Thyroid gland (tissue), 4 donors: ENCODE data around the gene ARL15. TPM values are rescaled to one million over a fixed set of nuclear protein-coding genes. Genes with fewer than 3 reads are reported as not detected.

Source experiments
- DNase-seq, 2 donors: peaks; one replicate each; pipeline ENCODE4 v3.0.0-alpha.2; 2019
- H3K27ac ChIP-seq, 3 donors: fragments of 200-600 bp; sonication (generic); 1 replicate in 2 of 3; 2 replicates in 1 of 3; pipeline ENCODE4 v1.5.1; 2016 to 2019; ENCODE audit warnings: mild to moderate bottlenecking in 1 of 3, moderate library complexity in 1 of 3
- H3K27me3 ChIP-seq: fragments of 200-600 bp; sonication (generic); one replicate; pipeline ENCODE4 v1.5.1; 2019
- H3K36me3 ChIP-seq, 2 donors: fragments of 200-600 bp; sonication (generic); one replicate each; pipeline ENCODE4 v1.5.1; 2016 to 2019
- H3K4me1 ChIP-seq, 2 donors: fragments of 200-600 bp; sonication (generic); one replicate each; pipeline ENCODE4 v1.5.1; 2017 to 2019
- H3K4me3 ChIP-seq, 3 donors: fragments of 200-600 bp; sonication (generic); replicated peaks in 1 of 3; 1 replicate in 2 of 3; 2 replicates in 1 of 3; pipeline ENCODE4 v1.5.1; 2016; ENCODE audit warnings: mild to moderate bottlenecking in 1 of 3
- H3K9me3 ChIP-seq: fragments of 200-600 bp; sonication (generic); one replicate; pipeline ENCODE4 v1.5.1; 2017
- POLR2A ChIP-seq, 2 donors: fragments of 450-650 bp; IDR thresholded peaks; one replicate each; pipeline ENCODE4 v1.6.1; 2017; ENCODE audit warnings: antibody characterized with exemption in 2 of 2, mild to moderate bottlenecking in 2 of 2, moderate library complexity in 1 of 2
- WGBS, 2 donors: methylation state at CpG; one replicate each; pipeline ENCODE4 v1.1.5; 2017; 5-methylcytosine and 5-hydroxymethylcytosine counted together
- intact Hi-C: fragments of 100-400 bp; cut with DNase I; formaldehyde crosslinking; loops from one replicate; pipeline ENCODE4 v1.15.1; 2023
- total RNA-seq, 4 donors: library from RNA; depleted of rRNA; stranded (reverse); fragments of >200 nt; gene quantifications; one replicate each; pipeline ENCODE4 v1.2.3, GENCODE V29; 2016
- TF ChIP-seq, protein P1 (sequence below), 6 experiments: fragments of 200-600 bp in 3 of 6; fragments of 450-650 bp in 3 of 6; sonication (generic) in 3 of 6; IDR thresholded peaks; one replicate each; pipeline ENCODE4 v1.5.1; 2016 to 2019; ENCODE audit warnings: antibody characterized with exemption in 6 of 6, mild to moderate bottlenecking in 2 of 6, inconsistent platforms in 1 of 6, moderate library complexity in 1 of 6

Gene ARL15
- total RNA-seq, 4 donors from 2014 or later: 23.2 to 39.0 (median 29.5) TPM

DNA sequence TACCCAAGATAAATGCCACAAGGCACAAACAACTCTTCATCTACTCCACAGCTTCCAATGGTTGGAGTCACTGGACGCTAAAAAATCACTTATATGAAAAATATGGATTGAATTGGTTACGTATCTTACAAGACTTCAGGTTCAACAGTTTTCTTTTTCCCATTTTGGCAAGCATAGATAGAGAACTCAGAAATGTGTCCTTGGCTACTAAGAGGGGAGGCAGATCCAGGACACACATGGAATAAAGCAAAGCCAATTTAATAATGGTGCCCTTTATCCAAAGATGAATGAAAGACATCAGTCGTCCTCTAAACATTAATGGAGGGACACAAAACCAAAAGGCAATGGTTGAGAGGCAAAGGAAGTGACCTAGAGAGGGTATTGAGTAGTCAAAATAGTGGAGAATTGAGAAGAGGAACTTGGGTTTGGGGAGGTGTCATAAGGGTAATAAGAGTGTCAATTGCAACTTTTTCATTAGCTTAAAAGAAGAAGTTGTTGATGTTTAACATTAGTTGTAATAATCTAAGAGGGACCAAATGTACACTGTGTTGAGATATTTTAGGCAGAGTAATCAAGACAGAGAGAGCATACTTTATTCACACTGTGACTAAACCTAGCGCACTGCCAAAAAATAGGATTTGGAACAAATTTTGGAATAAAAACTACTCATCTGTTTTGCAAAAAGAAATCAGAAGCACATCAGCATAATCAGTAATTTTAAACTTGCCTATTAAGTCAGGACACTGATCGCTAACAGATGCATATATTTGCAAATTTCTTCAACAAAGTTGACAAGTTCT, 308.2 kb downstream of the ARL15 start:
- Histone ChIP-seq H3K27ac (no peak overlapping the region), H3K27me3 (no peaks in the 10 kb centered on the region), H3K36me3 (no peaks in the 10 kb centered on the region), H3K9me3 (no peaks in the 10 kb centered on the region), H3K4me1 (no peaks in the 10 kb centered on the region), H3K4me3 (no peak overlapping the region)
- TF ChIP-seq, protein P1, sequence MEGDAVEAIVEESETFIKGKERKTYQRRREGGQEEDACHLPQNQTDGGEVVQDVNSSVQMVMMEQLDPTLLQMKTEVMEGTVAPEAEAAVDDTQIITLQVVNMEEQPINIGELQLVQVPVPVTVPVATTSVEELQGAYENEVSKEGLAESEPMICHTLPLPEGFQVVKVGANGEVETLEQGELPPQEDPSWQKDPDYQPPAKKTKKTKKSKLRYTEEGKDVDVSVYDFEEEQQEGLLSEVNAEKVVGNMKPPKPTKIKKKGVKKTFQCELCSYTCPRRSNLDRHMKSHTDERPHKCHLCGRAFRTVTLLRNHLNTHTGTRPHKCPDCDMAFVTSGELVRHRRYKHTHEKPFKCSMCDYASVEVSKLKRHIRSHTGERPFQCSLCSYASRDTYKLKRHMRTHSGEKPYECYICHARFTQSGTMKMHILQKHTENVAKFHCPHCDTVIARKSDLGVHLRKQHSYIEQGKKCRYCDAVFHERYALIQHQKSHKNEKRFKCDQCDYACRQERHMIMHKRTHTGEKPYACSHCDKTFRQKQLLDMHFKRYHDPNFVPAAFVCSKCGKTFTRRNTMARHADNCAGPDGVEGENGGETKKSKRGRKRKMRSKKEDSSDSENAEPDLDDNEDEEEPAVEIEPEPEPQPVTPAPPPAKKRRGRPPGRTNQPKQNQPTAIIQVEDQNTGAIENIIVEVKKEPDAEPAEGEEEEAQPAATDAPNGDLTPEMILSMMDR (IDR thresholded peaks at IDR 0.05): no peak
- no peak for TF ChIP-seq POLR2A (IDR thresholded peaks at IDR 0.05)
- DNase-seq: no peak
- WGBS, 2 donors: 86 to 87% methylated on average over 5 of the region's 5 CpGs
- intact Hi-C loops: no loop called here

DNA sequence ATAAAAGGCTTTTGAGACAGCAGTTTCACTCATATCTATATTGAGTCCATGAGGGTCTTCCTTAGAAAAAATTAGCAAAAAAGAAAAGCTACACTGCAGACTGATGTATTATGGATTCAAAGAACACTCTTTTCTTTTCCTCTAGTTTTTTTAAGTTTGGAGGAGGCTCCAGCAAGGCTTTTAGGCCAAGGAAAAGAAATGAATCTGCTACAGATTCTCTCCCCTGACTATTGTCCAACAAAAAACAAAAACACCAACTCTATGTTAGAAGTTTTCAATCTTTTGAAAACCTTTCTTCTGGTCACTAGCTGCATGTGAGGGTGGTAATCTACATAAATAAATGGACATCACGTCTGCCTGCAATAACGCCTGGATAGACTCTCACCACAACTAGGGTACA, 310.4 kb downstream of the ARL15 start:
- no peaks in the 10 kb centered on the region for H3K9me3 ChIP-seq
- no peaks in the 10 kb centered on the region for H3K4me1 ChIP-seq
- 90 to 95% methylated on average over 2 of the region's 2 CpGs for WGBS, 2 donors
- no peaks in the 10 kb centered on the region for H3K36me3 ChIP-seq
- DNase-seq: no peak
- H3K4me3 ChIP-seq: no peak overlapping the region
- TF ChIP-seq, protein P1 (IDR thresholded peaks at IDR 0.05): no peak
- no peak for TF ChIP-seq POLR2A (IDR thresholded peaks at IDR 0.05)
- no peaks in the 10 kb centered on the region for H3K27me3 ChIP-seq
- intact Hi-C loops: no loop called here
- no peak overlapping the region for H3K27ac ChIP-seq

DNA sequence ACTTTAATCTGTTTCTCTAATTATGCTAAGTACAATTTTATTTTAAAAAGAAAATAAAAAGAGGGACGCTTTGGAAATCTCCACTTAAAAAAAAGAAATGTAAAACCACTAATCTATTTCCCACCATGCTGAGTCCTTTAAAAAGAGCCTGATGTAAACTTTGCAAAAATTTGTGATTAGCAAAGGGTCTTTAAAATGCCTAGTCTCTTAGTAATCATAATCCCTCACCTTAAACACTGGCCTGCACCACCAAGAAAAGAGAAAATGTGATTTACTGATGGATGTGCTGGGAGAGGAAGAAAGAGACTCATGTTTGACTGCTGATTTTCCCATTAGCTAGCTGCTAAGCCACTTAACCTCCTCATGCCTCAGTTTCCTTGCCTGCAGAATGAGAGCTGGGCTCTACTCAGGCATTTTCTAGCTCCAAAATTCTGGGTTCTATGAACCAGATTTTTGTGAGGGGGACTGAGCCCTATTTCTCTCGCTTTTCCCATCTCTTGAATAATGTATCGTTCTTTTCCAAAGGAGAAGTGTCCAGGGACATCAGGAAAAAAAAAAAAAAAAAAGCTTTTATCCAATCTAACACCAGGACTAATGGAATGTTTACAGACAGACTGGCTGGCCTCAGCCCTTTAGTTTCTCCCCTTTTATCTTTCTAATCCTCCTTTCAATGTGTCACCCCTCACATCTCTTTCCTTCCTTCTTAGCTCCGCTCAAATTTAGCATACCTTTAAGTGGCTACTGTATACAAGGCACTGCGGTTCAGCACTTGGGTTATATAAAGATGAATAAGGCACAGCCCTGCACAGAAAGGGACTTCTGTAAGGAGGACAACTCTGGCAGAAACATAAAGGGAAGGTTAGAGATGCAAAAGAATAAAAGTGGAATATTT, 312.4 kb downstream of the ARL15 start:
- no peaks in the 10 kb centered on the region for H3K36me3 ChIP-seq
- 61 to 67% methylated on average over 5 of the region's 5 CpGs for WGBS, 2 donors
- H3K4me3 ChIP-seq: no peak overlapping the region
- no peak for DNase-seq
- H3K9me3 ChIP-seq: no peaks in the 10 kb centered on the region
- TF ChIP-seq, protein P1 (IDR thresholded peaks at IDR 0.05): no peak
- no peak for TF ChIP-seq POLR2A (IDR thresholded peaks at IDR 0.05)
- intact Hi-C loops: no loop called here
- no peaks in the 10 kb centered on the region for H3K4me1 ChIP-seq
- H3K27me3 ChIP-seq: no peaks in the 10 kb centered on the region
- H3K27ac ChIP-seq: no peak overlapping the region

DNA sequence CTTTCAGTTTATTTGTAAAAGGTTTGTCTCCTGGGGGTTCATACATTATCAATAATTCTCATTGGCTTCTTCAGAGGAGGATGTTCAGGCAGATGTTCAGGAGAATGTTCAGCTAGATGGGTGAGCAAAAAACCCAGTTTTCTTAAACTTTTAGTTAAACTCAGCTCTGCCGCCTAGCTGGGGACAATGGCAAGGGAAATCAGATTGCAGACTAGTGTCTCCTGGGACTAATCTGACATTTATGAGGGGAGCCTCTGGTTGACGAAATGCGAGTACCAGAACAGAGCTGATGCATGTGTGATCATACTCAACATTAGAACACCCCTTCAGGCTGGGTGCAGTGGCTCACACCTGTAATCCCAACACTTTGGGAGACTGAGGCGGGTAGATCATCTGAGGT, 314.4 kb downstream of the ARL15 start:
- Histone ChIP-seq H3K27me3 (no peaks in the 10 kb centered on the region), H3K4me3 (no peak overlapping the region), H3K9me3 (no peaks in the 10 kb centered on the region), H3K4me1 (no peaks in the 10 kb centered on the region), H3K36me3 (no peaks in the 10 kb centered on the region), H3K27ac (no peak overlapping the region)
- intact Hi-C loops: no loop called here
- WGBS, 2 donors: 85 to 89% methylated on average over 4 of the region's 4 CpGs
- no peak for DNase-seq
- TF ChIP-seq, protein P1 (IDR thresholded peaks at IDR 0.05): no peak
- TF ChIP-seq POLR2A (IDR thresholded peaks at IDR 0.05): no peak

DNA sequence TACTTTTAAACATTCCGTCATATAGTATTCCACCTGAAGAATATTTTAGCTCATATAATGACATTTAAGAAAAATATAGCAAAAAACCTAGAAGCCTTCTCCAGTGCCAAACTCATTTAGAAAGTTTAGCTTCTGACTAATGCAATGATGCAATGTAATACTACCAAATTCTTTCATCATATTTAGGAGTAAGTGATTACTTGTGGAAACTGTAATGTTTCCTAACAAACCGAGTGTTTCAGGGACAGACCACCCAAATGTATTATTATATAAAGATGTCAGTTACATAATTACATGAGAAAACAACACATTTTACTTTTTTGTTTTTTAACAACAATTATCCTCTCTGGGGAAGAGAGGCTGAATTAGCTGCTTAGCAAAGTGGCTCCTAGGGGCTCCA, 316.2 kb downstream of the ARL15 start:
- TF ChIP-seq, protein P1 (IDR thresholded peaks at IDR 0.05): no peak
- no peak for TF ChIP-seq POLR2A (IDR thresholded peaks at IDR 0.05)
- 80 to 86% methylated on average over 2 of the region's 2 CpGs for whole genome bisulfite sequencing, 2 donors
- no peak overlapping the region for H3K27ac ChIP-seq
- no peaks in the 10 kb centered on the region for H3K9me3 ChIP-seq
- intact Hi-C loops: no loop called here
- no peaks in the 10 kb centered on the region for H3K36me3 ChIP-seq
- no peak overlapping the region for H3K4me3 ChIP-seq
- no peak for DNase-seq
- no peaks in the 10 kb centered on the region for H3K27me3 ChIP-seq
- no peaks in the 10 kb centered on the region for H3K4me1 ChIP-seq
